Measurements from ENCODE around the gene SIMC1.

- TF ChIP-seq CTCF (IDR thresholded peaks at IDR 0.05) (no peak), REST (IDR thresholded peaks at IDR 0.05; ENCODE audit: insufficient read depth in 1 of 2, low read depth in 2 of 2, low read length in 1 of 2) (no peak), POLR2AphosphoS5 (IDR thresholded peaks at IDR 0.05; ENCODE audit: low read depth, low read length) (no peak), SIN3A (IDR thresholded peaks at IDR 0.05; ENCODE audit: borderline replicate concordance, insufficient read depth, low read depth, low read length) (no peak)
Observed at GRCh38 chr5:176387384-176387925, 149.2 kb downstream of the SIMC1 start.

All from Panc1 (cell line).